GM21717 (cell line): Measurements from ENCODE around the gene POLR2L.

Source experiments
- ATAC-seq: cut with Tn5 transposase; IDR thresholded peaks from one replicate; pipeline ENCODE4 v1.9.1; 2021; ENCODE audit warnings: mild to moderate bottlenecking, moderate library complexity; ENCODE audit not compliant: unreplicated experiment

The POLR2L gene

GRCh38 chr11:869399-870126 lies 27.2 kb upstream of the POLR2L start:
- no peak for ATAC-seq

- ATAC-seq, result no peak
Measured at GRCh38 chr11:868802-869201, 26.5 kb upstream of the POLR2L start.

DNA sequence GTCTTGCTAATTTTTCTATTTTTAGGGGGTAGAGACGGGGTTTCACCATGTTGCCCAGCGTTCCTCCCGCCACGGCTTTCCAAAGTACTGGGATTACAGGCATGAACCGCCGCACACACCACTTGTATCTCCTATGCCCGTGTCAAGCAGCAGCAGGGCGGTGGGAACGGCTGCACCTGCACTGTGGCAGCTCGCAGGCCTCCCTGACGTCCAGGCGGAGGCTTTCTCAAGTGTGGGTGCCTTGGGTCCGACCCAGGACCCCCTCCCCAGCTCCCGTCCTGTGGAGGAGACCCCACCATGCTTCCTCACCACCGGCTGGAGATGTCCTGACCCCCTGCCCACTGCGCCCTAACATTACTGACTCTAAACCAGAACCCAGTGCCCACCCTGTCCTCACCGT lies 26.1 kb upstream of the POLR2L start:
- no peak for ATAC-seq

- no peak for ATAC-seq
Measured at GRCh38 chr11:867856-868358, 25.6 kb upstream of the POLR2L start.

- ATAC-seq, result no peak
Measured at GRCh38 chr11:866481-866880, 24.2 kb upstream of the POLR2L start.

- no peak for ATAC-seq
Measured at GRCh38 chr11:865462-866430, 23.4 kb upstream of the POLR2L start.

DNA sequence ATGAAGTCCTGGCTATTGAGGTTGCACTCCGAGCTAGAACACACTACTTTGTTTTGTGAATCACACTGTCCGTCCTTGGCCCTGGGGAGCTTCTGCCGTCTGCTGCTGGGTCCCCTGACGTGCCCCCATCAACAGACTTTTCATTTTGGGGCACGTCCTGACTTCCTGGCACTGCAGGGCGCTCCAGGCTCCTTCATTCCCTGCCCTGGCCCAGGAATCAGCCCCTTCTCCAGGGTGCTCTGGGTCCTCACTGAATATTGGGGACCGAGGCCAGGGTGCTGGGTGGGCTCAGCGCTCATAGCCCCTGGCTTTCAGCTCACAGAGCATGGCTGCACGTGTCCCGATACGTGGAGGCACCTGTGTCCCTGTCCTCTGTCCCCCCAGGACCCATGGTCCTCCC lies 22.6 kb upstream of the POLR2L start:
- ATAC-seq, result no peak

DNA sequence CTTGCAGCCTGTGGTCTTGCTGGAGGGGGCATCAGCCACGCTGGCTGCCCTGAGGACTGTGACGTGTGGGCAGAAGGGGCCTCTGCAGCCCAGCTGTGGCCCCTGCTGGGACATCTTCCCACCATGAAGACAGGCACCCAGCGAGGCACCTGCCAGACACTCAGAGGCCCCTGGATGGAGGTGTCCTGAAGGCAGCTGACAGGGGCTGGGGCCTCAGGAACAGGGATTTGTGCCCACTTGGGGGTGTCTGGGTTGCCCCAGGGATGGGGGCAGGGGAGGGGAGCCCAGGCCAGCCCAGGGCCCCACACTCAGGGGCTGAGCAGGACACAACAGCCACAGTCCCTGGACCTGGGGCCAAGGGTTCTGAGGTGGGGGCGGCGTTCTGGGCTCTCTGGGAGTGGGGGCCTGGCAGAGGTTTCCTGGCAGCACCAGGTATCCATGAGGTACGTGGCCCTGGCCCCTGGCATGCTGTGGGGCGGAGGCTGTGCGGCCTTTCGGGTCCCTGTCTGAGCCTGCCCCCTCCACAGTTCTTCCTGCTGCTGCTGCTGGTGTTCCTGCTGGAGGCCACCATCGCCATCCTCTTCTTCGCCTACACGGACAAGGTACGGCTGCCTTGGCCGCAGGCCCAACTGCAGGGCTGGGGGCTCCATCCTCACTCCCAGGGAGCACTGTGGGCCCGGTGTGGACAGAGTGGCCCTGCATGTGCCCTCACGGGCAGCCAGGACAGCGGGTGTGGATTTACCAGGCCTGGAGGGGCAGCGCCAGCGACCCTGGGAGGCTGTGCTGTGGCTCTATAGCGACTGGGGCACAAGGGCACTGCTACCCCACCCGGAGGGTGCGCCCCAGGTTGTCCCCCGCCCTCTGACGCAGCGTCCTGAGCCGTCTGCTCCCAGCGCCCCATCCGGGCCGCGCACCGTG lies 21.8 kb upstream of the POLR2L start:
- no peak for ATAC-seq

- no peak for ATAC-seq
Measured at GRCh38 chr11:863023-863909, 20.9 kb upstream of the POLR2L start.

DNA sequence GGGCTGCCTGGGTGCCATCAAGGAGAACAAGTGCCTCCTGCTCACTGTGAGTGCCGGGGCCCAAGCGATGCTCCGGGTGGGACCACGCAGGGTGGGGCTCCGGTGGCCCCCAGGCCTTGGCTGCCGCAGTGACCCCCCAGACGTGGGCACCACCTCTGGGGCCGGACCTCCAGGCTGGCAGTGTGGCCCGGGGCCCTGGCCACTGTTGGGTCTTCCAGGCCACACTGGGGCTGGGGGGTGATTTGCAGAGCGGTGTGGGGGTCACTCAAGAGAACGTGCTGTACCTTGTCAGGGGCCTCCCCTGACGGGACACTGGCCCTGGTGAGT lies 20.3 kb upstream of the POLR2L start:
- ATAC-seq, result no peak

DNA sequence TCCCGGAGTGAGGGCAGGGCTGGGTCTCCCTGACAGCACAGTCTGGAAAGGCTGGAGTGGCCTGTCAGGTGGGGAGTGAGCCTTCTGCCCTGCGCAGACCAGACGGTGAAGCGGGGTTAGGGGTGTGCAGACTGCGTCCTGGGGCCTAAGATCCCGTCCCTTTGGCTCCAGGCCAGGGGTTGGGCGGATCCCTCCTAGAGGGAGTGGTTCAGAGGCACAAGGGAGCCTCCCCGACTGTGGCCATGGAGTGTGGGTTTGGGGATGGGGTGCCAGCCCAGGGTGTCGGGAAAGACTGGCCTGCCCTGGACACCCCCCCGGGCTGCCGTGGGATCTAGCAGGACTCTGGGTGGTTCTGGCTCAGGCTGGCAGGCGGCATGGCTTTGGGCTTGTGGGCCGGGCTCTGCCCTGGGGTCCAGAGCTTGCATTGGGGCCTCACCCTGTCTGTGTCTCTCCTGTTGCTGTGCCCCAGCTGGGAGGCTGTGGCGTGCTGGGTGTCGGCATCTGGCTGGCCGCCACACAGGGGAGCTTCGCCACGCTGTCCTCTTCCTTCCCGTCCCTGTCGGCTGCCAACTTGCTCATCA lies 19.8 kb upstream of the POLR2L start:
- no peak for ATAC-seq

DNA sequence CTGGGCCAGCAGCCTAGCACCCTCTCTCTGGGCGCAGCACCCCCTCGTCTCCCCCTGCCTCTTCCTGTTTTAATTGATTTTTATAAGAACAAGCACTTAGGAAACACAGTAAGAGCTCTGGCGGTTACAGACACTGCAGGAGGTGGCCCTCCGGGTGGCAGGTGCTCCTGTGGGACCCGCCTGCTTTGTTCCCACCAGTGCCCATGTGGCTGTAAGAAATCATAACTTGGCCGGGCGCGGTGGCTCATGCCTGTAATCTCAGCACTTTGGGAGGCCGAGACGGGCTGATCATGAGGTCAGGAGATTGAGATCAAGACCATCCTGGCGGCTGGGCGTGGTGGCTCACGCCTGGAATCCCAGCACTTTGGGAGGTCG lies 18.8 kb upstream of the POLR2L start:
- no peak for ATAC-seq

DNA sequence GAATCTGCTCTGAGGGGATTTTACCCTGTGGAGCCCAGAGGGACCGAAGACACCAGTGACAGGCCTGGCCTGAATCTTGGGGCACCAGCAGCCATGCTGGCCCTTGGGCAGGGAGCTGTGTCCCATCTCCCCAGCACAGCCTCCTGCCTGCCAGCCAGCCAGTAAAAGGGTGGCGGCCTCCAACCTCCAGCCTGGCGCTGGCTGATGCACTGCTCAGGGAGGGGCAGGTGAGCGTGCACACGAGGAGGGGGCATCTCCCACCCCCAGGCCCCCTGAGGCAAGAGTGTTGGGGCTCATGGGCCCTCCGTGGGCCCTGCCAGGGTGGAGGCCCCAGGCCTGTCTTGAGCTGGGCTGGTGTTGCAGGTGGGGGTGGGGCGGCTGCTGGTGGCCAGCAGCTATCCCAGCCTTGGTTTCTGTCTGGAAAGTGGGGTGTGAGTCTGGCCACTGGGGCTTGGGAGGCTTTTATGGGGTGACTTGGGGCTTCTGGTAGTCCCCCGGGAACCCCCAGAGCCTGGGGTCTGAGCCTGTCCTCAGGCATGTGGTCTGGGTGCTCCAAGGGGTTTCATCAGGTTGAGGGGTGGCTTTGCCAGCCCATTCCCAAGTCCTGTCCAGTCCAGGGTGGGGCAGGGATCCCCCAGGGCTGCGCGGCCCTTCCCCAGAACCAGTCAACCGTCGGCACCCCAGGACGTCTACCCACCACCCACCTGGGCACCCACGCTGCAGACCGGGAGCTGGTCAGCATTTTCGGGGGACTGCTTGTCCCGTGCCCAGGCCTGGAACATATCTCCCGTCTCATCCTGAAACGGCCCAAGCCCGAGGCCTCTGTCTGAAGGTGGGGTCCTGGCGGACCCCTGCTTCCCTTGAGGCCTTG lies 18.1 kb upstream of the POLR2L start:
- ATAC-seq, result no peak

GRCh38 chr11:859394-860131 lies 17.2 kb upstream of the POLR2L start:
- ATAC-seq, result no peak

DNA sequence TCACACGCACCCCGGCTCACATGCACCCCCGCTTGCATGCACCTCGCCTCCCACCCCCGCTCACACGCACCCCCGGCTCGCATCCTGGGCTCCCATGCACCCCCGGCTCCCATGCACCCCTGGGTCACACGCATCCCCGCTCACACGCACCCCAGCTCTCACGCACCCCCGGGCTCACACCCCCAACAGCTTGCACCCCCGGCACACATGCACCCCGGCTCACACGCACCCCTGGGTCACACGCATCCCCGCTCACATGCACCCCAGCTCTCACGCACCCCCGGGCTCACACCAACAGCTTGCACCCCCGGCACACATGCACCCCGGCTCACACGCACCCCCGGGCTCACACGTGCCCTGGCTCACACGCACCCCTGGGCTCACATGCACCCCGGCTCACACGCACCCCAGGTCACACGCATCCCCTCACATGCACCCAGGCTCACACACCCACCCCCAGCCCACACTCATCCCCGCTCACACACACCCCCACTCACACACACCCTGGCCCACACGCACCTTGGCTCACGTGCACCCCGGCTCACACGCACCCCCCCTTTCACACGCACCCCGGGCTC lies 16.5 kb upstream of the POLR2L start:
- no peak for ATAC-seq

DNA sequence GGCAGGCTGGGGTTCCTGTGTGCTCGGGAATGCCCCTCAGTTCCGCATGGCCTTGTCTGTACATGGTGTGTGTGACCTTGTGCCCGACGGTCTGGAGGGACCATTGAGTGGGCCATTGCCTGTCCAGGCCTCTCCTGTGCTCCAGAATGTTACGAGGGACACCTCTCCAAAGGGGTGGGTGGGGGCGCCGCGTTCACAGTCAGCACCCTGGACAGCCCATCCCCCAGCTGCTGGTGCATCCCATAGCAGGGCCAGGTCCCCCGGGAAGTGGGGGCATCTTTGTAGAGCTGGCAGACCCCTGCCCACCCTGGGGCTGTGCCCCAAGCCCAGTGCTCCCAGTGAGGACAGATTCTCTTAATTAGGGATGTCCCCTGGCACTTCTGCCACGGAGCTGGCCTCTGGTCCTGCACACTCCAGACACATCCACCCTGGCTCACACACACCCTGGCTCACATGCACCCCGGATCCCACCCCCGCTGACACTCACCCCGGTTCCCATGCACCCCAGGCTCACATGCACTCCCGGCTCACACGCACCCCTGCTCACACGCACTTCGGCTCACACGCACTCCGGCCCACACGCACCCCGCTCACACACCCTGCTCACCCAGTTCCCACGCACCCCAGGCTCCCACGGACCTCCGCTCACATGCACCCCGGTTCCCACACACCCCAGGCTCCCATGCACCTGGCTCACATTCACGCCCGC lies 15.9 kb upstream of the POLR2L start:
- no peak for ATAC-seq

GRCh38 chr11:856397-856796 lies 14.1 kb upstream of the POLR2L start:
- no peak for ATAC-seq
